Heart left ventricle (tissue), 16 donors: ENCODE data around the gene HSD17B8. TPM values are rescaled to one million over a fixed set of nuclear protein-coding genes. Genes with fewer than 3 reads are reported as not detected.

Experiments
- ATAC-seq, 4 donors: fragments of 200-7000 bp; cut with Tn5 transposase; one replicate each; pipeline ENCODE4 v1.9.1; 2020 to 2022; ENCODE audit warnings: moderate library complexity in 4 of 4, mild to moderate bottlenecking in 3 of 4, moderate number of reproducible peaks in 1 of 4
- DNase-seq, 5 donors: peaks; one replicate each; pipeline ENCODE4 v3.0.0-alpha.2; 2020
- H3K27ac ChIP-seq, 12 donors: fragments of 200-600 bp; sonication (generic) in 4 of 12; one replicate each; pipeline versions ENCODE4 v1.5.0 to v1.8.0; 2016 to 2022; ENCODE audit warnings: mild to moderate bottlenecking in 2 of 12
- H3K27me3 ChIP-seq, 9 donors: fragments of 200-600 bp; sonication (generic) in 2 of 9; one replicate each; pipeline versions ENCODE4 v1.5.1 to v1.8.0; 2016 to 2022; ENCODE audit warnings: mild to moderate bottlenecking in 3 of 9
- H3K36me3 ChIP-seq, 9 donors: fragments of 200-600 bp; sonication (generic) in 2 of 9; one replicate each; pipeline versions ENCODE4 v1.5.0 to v1.8.0; 2018 to 2022; ENCODE audit warnings: mild to moderate bottlenecking in 2 of 9
- H3K4me1 ChIP-seq, 12 donors: fragments of 200-600 bp; sonication (generic) in 4 of 12; one replicate each; pipeline versions ENCODE4 v1.5.0 to v1.8.0; 2016 to 2022; ENCODE audit warnings: mild to moderate bottlenecking in 3 of 12
- H3K4me3 ChIP-seq, 12 donors: fragments of 200-600 bp; sonication (generic) in 4 of 12; one replicate each; pipeline versions ENCODE4 v1.5.0 to v1.8.0; 2017 to 2022; ENCODE audit warnings: mild to moderate bottlenecking in 9 of 12, moderate library complexity in 4 of 12
- H3K9me3 ChIP-seq, 12 donors: fragments of 200-600 bp; sonication (generic) in 4 of 12; one replicate each; pipeline versions ENCODE4 v1.5.0 to v1.8.0; 2016 to 2022; ENCODE audit warnings: mild to moderate bottlenecking in 1 of 12
- CTCF ChIP-seq, 12 donors: fragments of 200-600 bp; sonication (generic) in 4 of 12; IDR thresholded peaks; one replicate each; pipeline versions ENCODE4 v1.5.0 to v1.8.0; 2018 to 2022; ENCODE audit warnings: antibody characterized with exemption in 12 of 12, mild to moderate bottlenecking in 5 of 12
- POLR2A ChIP-seq, 2 donors: fragments of 450-650 bp; IDR thresholded peaks; one replicate each; pipeline ENCODE4 v1.6.1; 2017; ENCODE audit warnings: antibody characterized with exemption in 2 of 2, mild to moderate bottlenecking in 2 of 2, moderate library complexity in 2 of 2
- WGBS, 4 donors: extraction: QIAGEN DNeasy Blood & Tissue Kit in 2 of 4; methylation state at CpG; one replicate each; pipeline versions ENCODE4 v1.1.5 to v1.1.7; 2013 to 2018; 5-methylcytosine and 5-hydroxymethylcytosine counted together
- intact Hi-C, 10 donors: fragments of 100-400 bp; cut with DNase I; formaldehyde crosslinking; loops; one replicate each; pipeline versions ENCODE4 v1.11.1 to v1.14.2; 2022
- polyA plus RNA-seq, 2 donors: library from polyadenylated mRNA; stranded (reverse); fragments of 200-250 nt; gene quantifications; one replicate each; pipeline ENCODE4 v1.2.3, GENCODE V29; 2013
- total RNA-seq, 9 donors: library from RNA; depleted of rRNA in 2 of 9; stranded (reverse); fragments of >200 nt in 2 of 9; fragmentation: NEBNext Ultra II Directional in 3 of 9; extraction: Animal tissue kit (Norgen Biotek cat#: 25700) in 3 of 9; gene quantifications; one replicate each; pipeline versions ENCODE4 v1.1.0 to v1.2.4, GENCODE V29; 2016 to 2023
- donor health status: ischemic (EF 13 %, LVEDD 7.1; RV severe dilation, severe dysfunction).
- donor health status: healthy with polysubstance abuse.
- donor health status: DM: no; HTN: yes; CAD: no.
- donor health status: DM: no; HTN: no; CAD: no.
- donor health status: ischemic (EF 25% LVEDD 6.9; RV normal size, moderate dysfunction).
- donor health status: ischemic (EF 25% LVEDD 5.7; RV mildly dilated, moderate dysfunction).
- donor health status: healthy.
- donor health status: DM: yes; HTN: yes; CAD: no.
- donor health status: ischemic (EF 35%, LVEDD 5.7; RV mildly dilated, moderate dysfunction).
- donor health status: nonischemic (EF 11% LVEDD 7.7; RV severe dilation, severe dysfunction).
- donor health status: DM: yes; HTN: yes; CAD: no.
- donor health status: PGD.
- donor health status: ischemic (EF 29% LVEDD 5.4; RV normal size, mild dysfunction).
- donor health status: nonischemic (EF 23%, LVEDD 6.1; RV moderate dilation, normal function).

Gene HSD17B8
- total and polyA plus RNA-seq, 11 donors: 15.8 to 31.7 (median 17.9) TPM

GRCh38 chr6:33160096-33160495, 44.4 kb upstream of the HSD17B8 start:
- no peak overlapping the region for H3K4me3 ChIP-seq
- H3K27me3 ChIP-seq: no peaks in the 10 kb centered on the region
- no peak for TF ChIP-seq CTCF (IDR thresholded peaks at IDR 0.05)
- no peaks in the 10 kb centered on the region for H3K9me3 ChIP-seq
- intact Hi-C loops: loop anchor here in 8 of 10 donors (2.0 to 5.0 kb wide), 5 partner anchors 37 to 89 kb away; no protein-coding TSS in a partner anchor
- 87 to 94% (median 91%) methylated on average over 11 of the region's 11 CpGs for WGBS, 4 donors
- DNase-seq (no peak), ATAC-seq (no peak)
- no peak overlapping the region for H3K27ac ChIP-seq
- peaks cover 0 to 21% (median 10%) of the 10 kb centered on the region in 12 donors for H3K4me1 ChIP-seq
- no peaks in the 10 kb centered on the region for H3K36me3 ChIP-seq

- intact Hi-C loops: loop anchor here (1.0 to 5.0 kb wide), 6 partner anchors 36 to 88 kb away; no protein-coding TSS in a partner anchor
- DNase-seq: peak in 1 of 5 donors; percentile 43
- TF ChIP-seq POLR2A (IDR thresholded peaks at IDR 0.05) (no peak), CTCF (IDR thresholded peaks at IDR 0.05) (no peak)
- peak in 3 of 4 donors; percentile 27 to 59 (median 53) for ATAC-seq
- Histone ChIP-seq H3K27me3 (no peaks in the 10 kb centered on the region), H3K4me3 (peak overlapping the region in 3 of 12 donors; percentile 51 to 60 (median 59)), H3K9me3 (no peaks in the 10 kb centered on the region), H3K4me1 (peaks cover 0 to 21% (median 10%) of the 10 kb centered on the region in 12 donors), H3K27ac (peak overlapping the region in 2 of 12 donors; percentile 55 to 56), H3K36me3 (no peaks in the 10 kb centered on the region)
- 45 to 58% (median 53%) methylated on average over 13 of the region's 13 CpGs for WGBS, 4 donors
Observed at GRCh38 chr6:33160728-33161344, 43.6 kb upstream of the HSD17B8 start.

GRCh38 chr6:33161354-33162331, 42.8 kb upstream of the HSD17B8 start:
- intact Hi-C loops: loop anchor here (1.0 to 5.0 kb wide), 6 partner anchors 35 to 87 kb away; no protein-coding TSS in a partner anchor
- H3K4me3 ChIP-seq: peak overlapping the region in 11 of 12 donors; percentile 34 to 64 (median 52)
- no peaks in the 10 kb centered on the region for H3K27me3 ChIP-seq
- H3K4me1 ChIP-seq: peaks cover 0 to 21% (median 10%) of the 10 kb centered on the region in 12 donors
- no peaks in the 10 kb centered on the region for H3K36me3 ChIP-seq
- DNase-seq (peak; percentile 84 to 92 (median 86)), ATAC-seq (peak; percentile 38 to 94 (median 88))
- WGBS, 4 donors: 5 to 10% (median 6%) methylated on average over 49 to 58 of the region's 58 CpGs
- H3K9me3 ChIP-seq: no peaks in the 10 kb centered on the region
- H3K27ac ChIP-seq: peak overlapping the region in 8 of 12 donors; percentile 37 to 56 (median 54)
- TF ChIP-seq POLR2A (IDR thresholded peaks at IDR 0.05): no peak
- peak; percentile 89 to 99 (median 94) for TF ChIP-seq CTCF (IDR thresholded peaks at IDR 0.05)
